Activated T-helper 1 cell treated with Interleukin-2 at 50 U/mL for 16 hours (primary cell): ENCODE results near the gene ZBTB7C.

Experiments used
- DNase-seq: peaks from one replicate; pipeline ENCODE4 v3.0.0-alpha.2; 2020; ENCODE audit warnings: low read depth

Gene ZBTB7C

DNA sequence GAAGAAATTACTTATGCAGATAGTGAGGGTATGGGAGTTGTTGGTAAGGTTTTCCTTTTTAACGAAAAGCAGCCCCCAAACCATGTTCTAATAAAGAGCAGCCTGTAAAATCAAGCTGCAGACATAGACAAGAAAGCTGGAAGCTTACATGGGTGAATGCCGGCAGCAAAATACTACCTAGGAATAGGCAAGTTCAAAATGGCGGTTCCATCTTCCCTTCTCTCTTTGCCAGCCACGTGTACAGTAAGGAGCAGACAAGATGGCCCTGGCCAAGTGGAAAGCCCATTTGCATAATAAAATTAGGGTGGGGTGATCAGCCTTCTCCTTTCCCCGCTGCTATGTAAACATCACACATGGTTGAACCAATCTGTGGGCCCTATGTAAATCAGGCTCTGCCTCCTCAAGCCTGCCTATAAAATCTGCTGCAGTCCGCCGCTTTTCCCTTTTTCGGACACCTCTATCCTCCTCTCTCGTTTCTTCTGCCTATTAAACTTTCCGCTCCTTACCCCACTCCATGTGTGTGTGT is 155.0 kb downstream of the ZBTB7C start:
- no peak for DNase-seq

DNA sequence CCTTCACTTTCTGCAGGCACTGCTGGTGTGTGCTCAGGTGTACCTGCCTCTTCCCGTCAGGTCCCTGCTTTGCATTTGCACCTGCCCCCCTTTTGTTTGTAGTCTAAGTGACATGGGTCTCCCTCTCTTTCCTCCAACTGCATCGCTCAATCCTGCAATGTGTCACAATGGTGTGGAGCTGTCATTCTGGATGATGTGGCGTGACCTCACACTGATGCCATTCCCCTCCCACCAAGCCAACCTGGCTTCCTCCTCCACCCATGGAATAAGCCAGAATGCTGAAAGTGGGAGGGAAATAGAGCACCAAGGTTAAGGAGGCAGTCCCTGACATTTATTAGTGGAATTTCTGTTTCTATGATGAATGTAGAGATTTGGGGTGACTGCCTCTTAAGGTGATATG is 156.7 kb downstream of the ZBTB7C start:
- DNase-seq, result no peak

GRCh38 chr18:48250918-48251317 is 158.3 kb downstream of the ZBTB7C start:
- no peak for DNase-seq

GRCh38 chr18:48250362-48250907 is 158.7 kb downstream of the ZBTB7C start:
- no peak for DNase-seq

GRCh38 chr18:48249854-48250253 is 159.3 kb downstream of the ZBTB7C start:
- no peak for DNase-seq

- DNase-seq, result no peak
Measured at GRCh38 chr18:48244530-48244929, 164.7 kb downstream of the ZBTB7C start.

GRCh38 chr18:48238636-48239035 is 170.5 kb downstream of the ZBTB7C start:
- DNase-seq, result no peak

GRCh38 chr18:48238206-48238605 is 171.0 kb downstream of the ZBTB7C start:
- no peak for DNase-seq

GRCh38 chr18:48236822-48237221 is 172.4 kb downstream of the ZBTB7C start:
- DNase-seq, result no peak

DNA sequence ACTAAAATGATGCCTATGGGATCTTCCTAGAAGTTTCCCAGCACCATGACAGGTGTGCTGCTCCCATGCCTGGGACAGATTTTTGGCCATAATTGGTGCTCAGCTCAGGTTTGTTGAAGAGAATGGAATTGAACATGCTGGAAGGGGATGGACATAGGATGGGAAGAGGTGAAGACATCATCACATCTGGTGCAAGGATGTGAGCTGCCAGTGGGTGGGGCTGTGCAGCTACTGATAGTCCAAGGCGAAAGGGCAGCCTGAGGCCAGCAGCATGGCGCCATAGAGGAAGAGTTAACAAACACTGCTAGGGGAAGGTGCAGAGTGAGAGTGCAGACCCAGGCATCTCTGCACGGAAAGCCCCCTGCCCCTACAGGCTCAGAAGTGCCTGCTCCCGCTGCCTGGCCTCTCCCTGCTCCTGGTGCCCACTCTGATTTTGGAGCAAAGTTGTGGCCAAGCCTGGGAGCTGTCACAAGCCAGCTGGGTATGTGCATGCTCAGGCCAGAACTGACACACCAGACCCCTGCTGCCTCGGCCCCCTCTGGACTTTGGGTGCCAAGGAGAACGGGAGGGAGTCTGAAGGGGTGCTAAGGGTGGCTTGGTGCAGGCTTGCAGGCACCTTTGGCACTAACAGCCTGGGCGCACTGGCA is 178.6 kb downstream of the ZBTB7C start:
- DNase-seq, result no peak

DNA sequence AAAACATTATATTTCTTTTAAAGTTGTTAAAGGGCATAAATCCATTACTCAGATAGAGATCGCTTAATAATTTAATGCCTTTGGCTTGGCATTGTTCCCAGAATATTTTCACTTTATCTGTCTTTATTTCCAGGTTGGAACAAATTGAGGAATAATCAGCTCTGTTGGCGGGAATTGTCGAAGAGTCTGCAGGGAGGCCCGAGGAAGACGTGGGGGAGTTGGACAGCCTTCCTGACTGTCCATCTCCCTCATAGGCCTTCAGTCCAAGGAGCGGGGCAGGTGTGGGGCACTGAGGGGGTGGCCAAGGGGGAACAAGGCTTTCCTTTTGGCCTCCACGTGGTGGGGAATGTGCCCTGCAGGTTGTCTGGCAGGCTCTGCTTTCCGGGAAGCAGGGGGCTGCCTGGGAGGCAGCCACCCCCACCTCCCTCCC is 179.6 kb downstream of the ZBTB7C start:
- DNase-seq, result no peak

- no peak for DNase-seq
Measured at GRCh38 chr18:48228841-48229240, 180.3 kb downstream of the ZBTB7C start.

GRCh38 chr18:48228301-48228715 is 180.9 kb downstream of the ZBTB7C start:
- no peak for DNase-seq

- no peak for DNase-seq
Measured at GRCh38 chr18:48227206-48227605, 182.0 kb downstream of the ZBTB7C start.

- DNase-seq, result no peak
Measured at GRCh38 chr18:48226401-48226800, 182.8 kb downstream of the ZBTB7C start.

GRCh38 chr18:48222118-48222517 is 187.1 kb downstream of the ZBTB7C start:
- DNase-seq, result no peak

- DNase-seq, result no peak
Measured at GRCh38 chr18:48219810-48220499, 189.2 kb downstream of the ZBTB7C start.

GRCh38 chr18:48219037-48219809 is 190.0 kb downstream of the ZBTB7C start:
- no peak for DNase-seq

DNA sequence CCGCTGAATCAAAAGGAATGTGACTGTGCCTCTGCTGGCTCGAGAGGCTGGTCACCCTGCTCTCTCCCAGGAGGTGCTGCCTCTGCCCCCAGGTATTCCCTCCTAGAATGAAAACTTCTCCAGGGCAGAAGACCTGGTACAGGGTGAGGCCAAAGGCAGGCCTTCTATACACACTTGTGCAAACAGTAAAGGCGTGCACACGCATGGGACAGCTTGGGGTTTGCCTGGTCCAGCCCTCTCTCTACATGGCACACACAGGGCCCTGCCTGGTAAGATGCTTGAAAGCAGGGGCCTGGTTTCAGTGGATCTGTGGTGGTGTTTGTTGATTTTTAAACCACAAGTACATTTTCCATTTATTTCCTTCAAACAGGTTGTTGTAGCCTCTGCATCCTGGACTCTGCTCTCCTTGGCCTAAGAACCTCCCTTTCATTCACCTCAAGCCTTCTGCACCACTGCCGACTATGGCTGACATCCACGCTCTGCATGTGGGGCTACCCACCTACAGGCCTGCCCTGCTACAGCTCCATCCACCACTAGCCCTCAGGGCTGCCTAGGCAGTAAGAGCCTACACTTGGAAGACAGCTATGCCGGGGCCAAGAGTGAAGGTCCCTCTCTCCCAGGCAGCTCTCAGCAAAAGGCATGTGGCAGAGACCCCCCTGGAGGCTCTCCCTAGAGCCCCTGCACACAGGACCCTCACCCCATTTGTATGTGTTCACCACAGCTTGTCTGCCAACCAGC is 190.7 kb downstream of the ZBTB7C start:
- DNase-seq, result no peak

DNA sequence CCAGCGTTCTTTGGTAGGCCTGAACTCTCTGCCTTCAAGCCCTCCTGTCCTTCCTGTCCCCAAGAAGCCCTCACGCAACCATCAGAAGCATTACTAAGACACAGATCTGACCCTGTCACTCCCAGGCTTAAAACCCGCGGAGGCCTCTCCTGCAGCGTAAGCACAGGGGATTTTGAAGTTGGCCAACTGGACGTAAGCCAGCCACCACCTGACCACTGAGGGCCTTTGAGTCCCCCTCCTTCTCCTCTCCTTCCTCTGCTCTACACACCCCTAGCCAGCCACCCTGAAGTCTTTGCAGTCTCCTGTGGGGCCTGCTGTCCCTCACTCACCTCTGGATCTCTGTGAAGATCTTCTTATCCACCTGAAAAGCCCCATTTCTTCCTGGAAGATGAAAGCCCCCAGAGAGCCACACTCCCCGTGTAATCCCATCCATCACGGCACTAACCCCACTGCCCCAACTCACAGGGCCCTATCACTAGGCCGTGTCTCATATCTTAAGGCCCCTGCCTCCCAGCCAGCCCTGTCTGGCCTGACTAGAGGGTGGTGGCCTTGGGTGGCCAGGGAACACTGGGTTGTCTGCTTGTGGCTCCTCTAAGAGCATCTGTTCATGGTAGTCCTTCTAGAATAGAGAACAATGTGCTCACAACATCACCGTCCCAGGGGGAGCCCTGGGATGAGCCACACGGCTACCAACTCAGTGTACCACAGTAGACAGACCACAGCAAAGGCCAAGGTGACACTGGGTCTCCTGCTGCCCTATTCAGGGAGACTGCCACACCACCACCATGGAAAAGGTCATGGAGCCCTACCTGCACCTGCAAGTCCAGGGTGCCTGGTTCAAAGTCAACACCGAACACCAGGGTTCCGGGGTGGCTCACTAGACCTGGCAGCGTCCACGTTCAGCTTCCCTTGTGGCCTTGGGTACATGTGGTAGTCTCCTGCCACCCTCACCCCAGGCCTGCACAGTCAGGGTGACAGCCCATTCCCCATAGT is 191.6 kb downstream of the ZBTB7C start:
- DNase-seq, result no peak
